Gastrocnemius medialis (tissue), 4 donors: ENCODE measurements around the gene BMP3. TPM values are rescaled to one million over a fixed set of nuclear protein-coding genes. Genes with fewer than 3 reads are reported as not detected.

ENCODE experiments used
- ATAC-seq, 2 donors: fragments of 150-250 bp; one replicate each; pipeline ENCODE4 v1.9.1; 2016
- DNase-seq, 2 donors: peaks; one replicate each; pipeline ENCODE4 v3.0.0-alpha.2; 2019
- H3K27ac ChIP-seq, 4 donors: fragments of 200-600 bp; sonication (generic); 1 replicate in 1 of 4; 2 replicates in 3 of 4; pipeline ENCODE4 v1.5.1; 2016 to 2018; ENCODE audit warnings: mild to moderate bottlenecking in 2 of 4, moderate library complexity in 1 of 4
- H3K27me3 ChIP-seq, 3 donors: fragments of 200-600 bp; sonication (generic) in 2 of 3; 1 replicate in 1 of 3; 2 replicates in 2 of 3; pipeline versions ENCODE4 v1.5.1 to v1.6.0; 2016 to 2019; ENCODE audit warnings: mild to moderate bottlenecking in 1 of 3, moderate library complexity in 1 of 3
- H3K36me3 ChIP-seq, 2 donors: fragments of 200-600 bp; sonication (generic) in 1 of 2; one replicate each; pipeline ENCODE4 v1.5.1; 2017 to 2018
- H3K4me1 ChIP-seq, 2 donors: fragments of 200-600 bp; sonication (generic) in 1 of 2; one replicate each; pipeline ENCODE4 v1.5.1; 2016 to 2017; ENCODE audit warnings: mild to moderate bottlenecking in 2 of 2
- H3K4me3 ChIP-seq, 4 donors: fragments of 200-600 bp; sonication (generic) in 3 of 4; 1 replicate in 1 of 4; 2 replicates in 3 of 4; pipeline ENCODE4 v1.5.1; 2016 to 2019; ENCODE audit warnings: mild to moderate bottlenecking in 2 of 4
- H3K9me3 ChIP-seq, 3 donors: fragments of 200-600 bp; sonication (generic) in 2 of 3; 1 replicate in 1 of 3; 2 replicates in 2 of 3; pipeline ENCODE4 v1.5.1; 2016 to 2019
- CTCF ChIP-seq, 5 experiments: fragments of 450-650 bp in 3 of 5; fragments of 200-600 bp in 2 of 5; sonication (generic) in 2 of 5; IDR thresholded peaks in 4 of 5; conservative IDR thresholded peaks in 1 of 5; 1 replicate in 4 of 5; 2 replicates in 1 of 5; pipeline ENCODE4 v1.5.1; 2016 to 2019; ENCODE audit warnings: antibody characterized with exemption in 5 of 5, mild to moderate bottlenecking in 3 of 5, moderate library complexity in 3 of 5
- POLR2A ChIP-seq, 2 donors: fragments of 450-650 bp; IDR thresholded peaks; one replicate each; pipeline ENCODE4 v1.6.1; 2017; ENCODE audit warnings: antibody characterized with exemption in 2 of 2, mild to moderate bottlenecking in 2 of 2, moderate library complexity in 2 of 2
- in situ Hi-C, 4 donors: fragments of 200-750 bp; cut with MboI; loops; one replicate each; pipeline versions ENCODE4 v1.15.0 to v1.8.0; 2017; ENCODE audit warnings: low sequenced_read_pairs in 4 of 4
- intact Hi-C: fragments of 100-400 bp; cut with DNase I; formaldehyde crosslinking; loops from one replicate; pipeline ENCODE4 v1.15.1; 2023; ENCODE audit warnings: low total_unique reads
- total RNA-seq, 4 donors: library from RNA; depleted of rRNA; stranded (reverse); fragments of >200 nt; gene quantifications; one replicate each; pipeline versions ENCODE4 v1.1.0 to v1.2.3, GENCODE V29; 2016

Gene BMP3
- total RNA-seq, 4 donors from 2014 or later = 0.11 to 0.51 (median 0.20) TPM

- no peak overlapping the region for H3K4me3 ChIP-seq
- in situ Hi-C loops = no loop called here
- no peaks in the 10 kb centered on the region for H3K4me1 ChIP-seq
- no peak overlapping the region for H3K27ac ChIP-seq
- DNase-seq = no peak
- H3K36me3 ChIP-seq = no peaks in the 10 kb centered on the region
- no peak for ATAC-seq
- no peaks in the 10 kb centered on the region for H3K9me3 ChIP-seq
- intact Hi-C loops = no loop called here
- H3K27me3 ChIP-seq = peaks cover 7 to 9% (median 7%) of the 10 kb centered on the region in 3 donors
- TF ChIP-seq CTCF (IDR thresholded peaks at IDR 0.05 in 4 of 5, conservative IDR thresholded peaks at IDR 0.05 in 1 of 5) = no peak
- no peak for TF ChIP-seq POLR2A (IDR thresholded peaks at IDR 0.05)
These were observed 9.2 kb upstream of the BMP3 start for GRCh38 chr4:81021142-81021944.

- H3K36me3 ChIP-seq = no peaks in the 10 kb centered on the region
- in situ Hi-C loops (no loop called here), intact Hi-C loops (no loop called here)
- TF ChIP-seq POLR2A (IDR thresholded peaks at IDR 0.05) (no peak), CTCF (IDR thresholded peaks at IDR 0.05 in 4 of 5, conservative IDR thresholded peaks at IDR 0.05 in 1 of 5) (no peak)
- H3K27me3 ChIP-seq = peaks cover 7 to 12% (median 7%) of the 10 kb centered on the region in 3 donors
- H3K27ac ChIP-seq = no peak overlapping the region
- DNase-seq (no peak), ATAC-seq (no peak)
- H3K4me1 ChIP-seq = no peaks in the 10 kb centered on the region
- no peak overlapping the region for H3K4me3 ChIP-seq
- no peaks in the 10 kb centered on the region for H3K9me3 ChIP-seq
These were observed 8.5 kb upstream of the BMP3 start for GRCh38 chr4:81021981-81022380.

- Histone ChIP-seq H3K9me3 (no peaks in the 10 kb centered on the region), H3K4me1 (no peaks in the 10 kb centered on the region), H3K4me3 (no peak overlapping the region), H3K36me3 (no peaks in the 10 kb centered on the region), H3K27me3 (peaks cover 7 to 14% (median 12%) of the 10 kb centered on the region in 3 donors), H3K27ac (no peak overlapping the region)
- no peak for TF ChIP-seq POLR2A (IDR thresholded peaks at IDR 0.05)
- TF ChIP-seq CTCF (IDR thresholded peaks at IDR 0.05 in 4 of 5, conservative IDR thresholded peaks at IDR 0.05 in 1 of 5) = no peak
- intact Hi-C loops (no loop called here), in situ Hi-C loops (no loop called here)
- DNase-seq (no peak), ATAC-seq (no peak)
These were observed 7.0 kb upstream of the BMP3 start for GRCh38 chr4:81023484-81023883.

GRCh38 chr4:81030981-81031791, 678 bp downstream of the BMP3 start:
- Histone ChIP-seq H3K27ac (no peak overlapping the region), H3K36me3 (no peaks in the 10 kb centered on the region), H3K4me3 (peak overlapping the region; percentile 33 to 50 (median 44)), H3K27me3 (peaks cover 27 to 42% (median 33%) of the 10 kb centered on the region in 3 donors), H3K9me3 (no peaks in the 10 kb centered on the region), H3K4me1 (peaks cover 0 to 18% of the 10 kb centered on the region in 2 donors)
- in situ Hi-C loops (no loop called here), intact Hi-C loops (no loop called here)
- TF ChIP-seq POLR2A (IDR thresholded peaks at IDR 0.05) = no peak
- TF ChIP-seq CTCF (IDR thresholded peaks at IDR 0.05 in 4 of 5, conservative IDR thresholded peaks at IDR 0.05 in 1 of 5) = no peak
- no peak for ATAC-seq
- no peak for DNase-seq
